ENCODE data around the gene MCTP1. TPM values are rescaled to one million over a fixed set of nuclear protein-coding genes. Genes with fewer than 3 reads are reported as not detected.

MCTP1 gene
- polyA plus RNA-seq, 1 donor from 2014 or later, result 1.9 TPM

- H4K20me1 ChIP-seq (ENCODE audit: insufficient read depth), result no peaks in the 10 kb centered on the region
- H3K27me3 ChIP-seq (ENCODE audit: insufficient read depth, low read depth, low read length), result no peaks in the 10 kb centered on the region
- no peak overlapping the region for H3K4me3 ChIP-seq (ENCODE audit: low read length)
- no peaks in the 10 kb centered on the region for H3K36me3 ChIP-seq (ENCODE audit: insufficient read depth, low read length)
- no peak overlapping the region for H3K9ac ChIP-seq (ENCODE audit: low read length)
- no peaks in the 10 kb centered on the region for H3F3A ChIP-seq (ENCODE audit: insufficient read depth, low read length, poor library complexity, severe bottlenecking)
- H3K9me3 ChIP-seq (ENCODE audit: low read length), result no peaks in the 10 kb centered on the region
- no peak overlapping the region for H2AFZ ChIP-seq (ENCODE audit: low read depth, low read length)
- H3K79me2 ChIP-seq (replicated peaks; ENCODE audit: insufficient read depth, low read length), result no peaks in the 10 kb centered on the region
- H3K27ac ChIP-seq (ENCODE audit: low read length), result no peak overlapping the region
- no peaks in the 10 kb centered on the region for H3K9me2 ChIP-seq (ENCODE audit: insufficient read depth, low read length)
- H3K4me2 ChIP-seq (ENCODE audit: low read length), result no peak overlapping the region
- no peak for TF ChIP-seq SMC3 (conservative IDR thresholded peaks at IDR 0.05; ENCODE audit: poor library complexity)
- no peak for TF ChIP-seq TAF1 (IDR thresholded peaks at IDR 0.05; ENCODE audit: low read depth)
- no peak for TF ChIP-seq EZH2 (IDR thresholded peaks at IDR 0.05; ENCODE audit: borderline replicate concordance, insufficient read depth, low read length, poor library complexity, severe bottlenecking)
- TF ChIP-seq CTCF (IDR thresholded peaks at IDR 0.05; ENCODE audit: poor library complexity, severe bottlenecking), result no peak
- no peak for TF ChIP-seq POLR2AphosphoS5 (IDR thresholded peaks at IDR 0.05)
- TF ChIP-seq REST (IDR thresholded peaks at IDR 0.05; ENCODE audit: borderline replicate concordance), result no peak
- TF ChIP-seq MXI1 (conservative IDR thresholded peaks at IDR 0.05; ENCODE audit: poor library complexity, severe bottlenecking), result no peak
- TF ChIP-seq EP300 (conservative IDR thresholded peaks at IDR 0.05; ENCODE audit: poor library complexity, severe bottlenecking), result no peak
Observed at GRCh38 chr5:95317687-95318086, 32.8 kb upstream of the MCTP1 start.

- no peaks in the 10 kb centered on the region for H3K9me2 ChIP-seq (ENCODE audit: insufficient read depth, low read length)
- H3K4me3 ChIP-seq (ENCODE audit: low read length), result no peak overlapping the region
- no peak overlapping the region for H3K4me2 ChIP-seq (ENCODE audit: low read length)
- no peak overlapping the region for H2AFZ ChIP-seq (ENCODE audit: low read depth, low read length)
- TF ChIP-seq SMC3 (conservative IDR thresholded peaks at IDR 0.05; ENCODE audit: poor library complexity) (no peak), RAD21 (conservative IDR thresholded peaks at IDR 0.05) (no peak), EZH2 (IDR thresholded peaks at IDR 0.05; ENCODE audit: borderline replicate concordance, insufficient read depth, low read length, poor library complexity, severe bottlenecking) (no peak), REST (IDR thresholded peaks at IDR 0.05; ENCODE audit: borderline replicate concordance) (no peak), POLR2AphosphoS5 (IDR thresholded peaks at IDR 0.05) (no peak), MXI1 (conservative IDR thresholded peaks at IDR 0.05; ENCODE audit: poor library complexity, severe bottlenecking) (no peak), CTCF (IDR thresholded peaks at IDR 0.05; ENCODE audit: poor library complexity, severe bottlenecking) (no peak), TAF1 (IDR thresholded peaks at IDR 0.05; ENCODE audit: low read depth) (no peak), EP300 (conservative IDR thresholded peaks at IDR 0.05; ENCODE audit: poor library complexity, severe bottlenecking) (no peak)
- no peaks in the 10 kb centered on the region for H4K20me1 ChIP-seq (ENCODE audit: insufficient read depth)
- no peaks in the 10 kb centered on the region for H3K79me2 ChIP-seq (replicated peaks; ENCODE audit: insufficient read depth, low read length)
- no peaks in the 10 kb centered on the region for H3K9me3 ChIP-seq (ENCODE audit: low read length)
- H3K27ac ChIP-seq (ENCODE audit: low read length), result no peak overlapping the region
- H3K9ac ChIP-seq (ENCODE audit: low read length), result no peak overlapping the region
- no peaks in the 10 kb centered on the region for H3K36me3 ChIP-seq (ENCODE audit: insufficient read depth, low read length)
- H3F3A ChIP-seq (ENCODE audit: insufficient read depth, low read length, poor library complexity, severe bottlenecking), result no peaks in the 10 kb centered on the region
- H3K27me3 ChIP-seq (ENCODE audit: insufficient read depth, low read depth, low read length), result no peaks in the 10 kb centered on the region
Observed at GRCh38 chr5:95317085-95317484, 32.2 kb upstream of the MCTP1 start.

All from neural cell (in vitro differentiated cells).